ENCODE results near the gene NUP62CL.
"Not testable (repeated sequence)": the region's sequence is repeated elsewhere in the genome, so short reads cannot be mapped to it uniquely, and the experiment has no call there.

The NUP62CL gene

GRCh38 chrX:107205770-107206696 is at the start of gene NUP62CL, which contains the start of gene DNAAF6:
Gene NUP62CL (minus strand): TSS chrX:107206433. CDS start chrX:107175146, 31,287 bp downstream.
Gene DNAAF6 (plus strand): TSS chrX:107206611. CDS start chrX:107212876, 6,265 bp downstream.
- DNase-seq: peak; percentile 84

GRCh38 chrX:107228486-107228819 is 22.2 kb upstream of the NUP62CL start:
- no peak for DNase-seq

GRCh38 chrX:107227780-107228485 is 21.7 kb upstream of the NUP62CL start:
- DNase-seq: no peak

- DNase-seq: no peak
Observed at GRCh38 chrX:107226757-107227156, 20.5 kb upstream of the NUP62CL start.

- no peak for DNase-seq
Observed at GRCh38 chrX:107213477-107213876, 7.2 kb upstream of the NUP62CL start.

GRCh38 chrX:107207943-107208342 is 1.7 kb upstream of the NUP62CL start:
- DNase-seq: no peak

GRCh38 chrX:107207089-107207488 is 856 bp upstream of the NUP62CL start:
- no peak for DNase-seq

- no peak for DNase-seq
Observed at GRCh38 chrX:107206697-107207065, 448 bp upstream of the NUP62CL start.

GRCh38 chrX:107204068-107204605 is 2.1 kb downstream of the NUP62CL start:
- no peak for DNase-seq

GRCh38 chrX:107199491-107199890 is 6.7 kb downstream of the NUP62CL start:
- DNase-seq: no peak

GRCh38 chrX:107198074-107198473 is 8.2 kb downstream of the NUP62CL start:
- not testable (repeated sequence) for DNase-seq

- DNase-seq: no peak
Observed at GRCh38 chrX:107197319-107197718, 8.9 kb downstream of the NUP62CL start.

- no peak for DNase-seq
Observed at GRCh38 chrX:107171369-107172102, 34.7 kb downstream of the NUP62CL start.

- no peak for DNase-seq
Observed at GRCh38 chrX:107168712-107169111, 37.5 kb downstream of the NUP62CL start.

GRCh38 chrX:107168257-107168656 is 38.0 kb downstream of the NUP62CL start:
- DNase-seq: no peak

- no peak for DNase-seq
Observed at GRCh38 chrX:107167163-107167921, 38.9 kb downstream of the NUP62CL start.

- DNase-seq: not testable (repeated sequence)
Observed at GRCh38 chrX:107157618-107158017, 48.6 kb downstream of the NUP62CL start.

- not testable (repeated sequence) for DNase-seq
Observed at GRCh38 chrX:107155621-107156430, 50.4 kb downstream of the NUP62CL start.

GRCh38 chrX:107154787-107155620 is 51.2 kb downstream of the NUP62CL start:
- no peak for DNase-seq

GRCh38 chrX:107153005-107153404 is 53.2 kb downstream of the NUP62CL start:
- no peak for DNase-seq
